CD4-positive, CD25-positive, alpha-beta regulatory T cell (primary cell): ENCODE data around the gene BICRAL. TPM values are rescaled to one million over a fixed set of nuclear protein-coding genes. Genes with fewer than 3 reads are reported as not detected.
A peak's percentile ranks its signal among the peaks of the same experiment; 100 is the strongest.
"Not testable (repeated sequence)": the region's sequence is repeated elsewhere in the genome, so short reads cannot be mapped to it uniquely, and the experiment has no call there.

Experiments used
- ATAC-seq, 2 donors: fragments of 150-1000 bp; cut with Tn5 transposase; one replicate each; pipeline ENCODE4 v1.10.0; 2021; ENCODE audit warnings: low read depth in 2 of 2, moderate number of reproducible peaks in 2 of 2, moderate library complexity in 1 of 2
- DNase-seq, 3 donors: peaks; one replicate each; pipeline versions ENCODE4 v3.0.0 to v3.0.0-alpha.2; 2012 to 2022; ENCODE audit warnings: mixed read lengths in 1 of 3
- H3K27ac ChIP-seq: one replicate; pipeline ENCODE4 v1.7.0; 2013; ENCODE audit warnings: mild to moderate bottlenecking, low read length; ENCODE audit not compliant: insufficient read depth, poor library complexity, severe bottlenecking
- H3K27me3 ChIP-seq: one replicate; pipeline ENCODE4 v1.7.0; 2013; ENCODE audit warnings: low read length; ENCODE audit not compliant: control insufficient read depth, insufficient read depth
- H3K36me3 ChIP-seq: one replicate; pipeline ENCODE4 v1.7.0; 2013; ENCODE audit warnings: mild to moderate bottlenecking, low read length, moderate library complexity; ENCODE audit not compliant: control insufficient read depth, insufficient read depth
- H3K4me1 ChIP-seq: 2 replicates; pipeline ENCODE4 v1.7.0; 2013; ENCODE audit warnings: mild to moderate bottlenecking, low read length; ENCODE audit not compliant: insufficient read depth, control insufficient read depth, poor library complexity, severe bottlenecking
- H3K4me3 ChIP-seq: one replicate; pipeline ENCODE4 v1.7.0; 2013; ENCODE audit warnings: low read depth, mild to moderate bottlenecking, low read length, moderate library complexity
- H3K9me3 ChIP-seq, 2 experiments: 1 replicate in 1 of 2; 2 replicates in 1 of 2; pipeline ENCODE4 v1.7.0; 2013; ENCODE audit warnings: low read length in 2 of 2, mild to moderate bottlenecking in 1 of 2, moderate library complexity in 1 of 2; ENCODE audit not compliant: control insufficient read depth in 2 of 2
- H3K27ac Mint-ChIP-seq, 3 donors: one replicate each; pipeline ENCODE4 v1.8.0; 2020 to 2022; ENCODE audit warnings: mild to moderate bottlenecking in 3 of 3, mixed read lengths in 3 of 3, moderate library complexity in 2 of 3
- H3K27me3 Mint-ChIP-seq: one replicate; pipeline ENCODE4 v1.8.0; 2022; ENCODE audit warnings: mild to moderate bottlenecking, mixed read lengths
- H3K36me3 Mint-ChIP-seq: one replicate; pipeline ENCODE4 v1.8.0; 2020; ENCODE audit warnings: mixed read lengths
- H3K4me1 Mint-ChIP-seq, 4 donors: one replicate each; pipeline ENCODE4 v1.8.0; 2020 to 2022; ENCODE audit warnings: mixed read lengths in 4 of 4, mild to moderate bottlenecking in 1 of 4
- H3K4me3 Mint-ChIP-seq, 4 donors: one replicate each; pipeline ENCODE4 v1.8.0; 2020 to 2022; ENCODE audit warnings: mild to moderate bottlenecking in 4 of 4, mixed read lengths in 4 of 4, moderate library complexity in 3 of 4
- H3K9me3 Mint-ChIP-seq, 7 donors: one replicate each; pipeline ENCODE4 v1.8.0; 2020 to 2022; ENCODE audit warnings: mixed read lengths in 7 of 7, mild to moderate bottlenecking in 3 of 7, moderate library complexity in 2 of 7
- polyA plus RNA-seq, 4 donors: library from polyadenylated mRNA; unstranded; fragments of 300-500 nt; fragmentation: Illumina TruSeq; gene quantifications; one replicate each; pipeline ENCODE4 v1.2.3, GENCODE V29; 2021
- total RNA-seq: library from RNA; stranded (reverse); gene quantifications from one replicate; pipeline ENCODE4 v1.2.3, GENCODE V29; 2022

The BICRAL gene
- total RNA-seq (47.0 TPM), polyA plus RNA-seq (1 to 10 TPM; 3.3 to 3.8 (median 3.4) TPM)

GRCh38 chr6:42781796-42782688 is at the start of gene BICRAL:
Gene BICRAL, plus strand, starts transcription at chr6:42782052. Its CDS starts 39,971 bp downstream, at chr6:42822023.
- DNase-seq (peak; percentile 63 to 82 (median 69)), ATAC-seq (peak; percentile 22 to 24)
- Histone ChIP-seq H3K4me3 (peak within 1 kb of the TSS; percentile 96), H3K9me3 (no peaks in the 10 kb centered on the region), H3K27ac (peak within 1 kb of the TSS; percentile 100), H3K4me1 (peaks cover 63% of the 10 kb centered on the region), H3K36me3 (no peaks in the 10 kb centered on the region), H3K27me3 (no peaks in the 10 kb centered on the region)
- peak within 1 kb of the TSS in 3 of 4 donors; percentile 100 for H3K4me3 Mint-ChIP-seq
- peaks cover 0 to 3% (median 0%) of the 10 kb centered on the region in 7 donors for H3K9me3 Mint-ChIP-seq
- peaks cover 18% of the 10 kb centered on the region for H3K27me3 Mint-ChIP-seq
- H3K36me3 Mint-ChIP-seq: no peaks in the 10 kb centered on the region
- peaks cover 30 to 41% (median 35%) of the 10 kb centered on the region in 4 donors for H3K4me1 Mint-ChIP-seq
- peak within 1 kb of the TSS; percentile 100 for H3K27ac Mint-ChIP-seq

- not testable (repeated sequence) for H3K36me3 Mint-ChIP-seq, DNase-seq, H3K4me1 Mint-ChIP-seq, H3K4me3 ChIP-seq, H3K27ac ChIP-seq, H3K36me3 ChIP-seq, H3K4me3 Mint-ChIP-seq, H3K9me3 ChIP-seq, H3K4me1 ChIP-seq, H3K9me3 Mint-ChIP-seq, H3K27me3 ChIP-seq, ATAC-seq
- H3K27me3 Mint-ChIP-seq: peaks cover 16% of the 10 kb centered on the region
- H3K27ac Mint-ChIP-seq: peak overlapping the region in 1 of 3 donors; percentile 25
Measured at GRCh38 chr6:42733867-42734481, 47.9 kb upstream of the BICRAL start.

GRCh38 chr6:42735976-42736375 is 45.9 kb upstream of the BICRAL start:
- no peak for ATAC-seq
- no peaks in the 10 kb centered on the region for H3K4me1 ChIP-seq
- no peaks in the 10 kb centered on the region for H3K36me3 ChIP-seq
- H3K27ac Mint-ChIP-seq: no peak overlapping the region
- no peak overlapping the region for H3K27ac ChIP-seq
- no peaks in the 10 kb centered on the region for H3K27me3 ChIP-seq
- H3K4me3 Mint-ChIP-seq: no peak overlapping the region
- no peaks in the 10 kb centered on the region for H3K9me3 ChIP-seq
- no peaks in the 10 kb centered on the region for H3K36me3 Mint-ChIP-seq
- no peaks in the 10 kb centered on the region for H3K4me1 Mint-ChIP-seq
- H3K27me3 Mint-ChIP-seq: peaks cover 16% of the 10 kb centered on the region
- peaks cover 0 to 3% (median 0%) of the 10 kb centered on the region in 7 donors for H3K9me3 Mint-ChIP-seq
- no peak for DNase-seq
- H3K4me3 ChIP-seq: no peak overlapping the region

GRCh38 chr6:42740725-42741124 is 41.1 kb upstream of the BICRAL start:
- Histone ChIP-seq H3K4me1 (peaks cover 15% of the 10 kb centered on the region), H3K4me3 (no peak overlapping the region), H3K27me3 (no peaks in the 10 kb centered on the region), H3K36me3 (no peaks in the 10 kb centered on the region), H3K9me3 (no peaks in the 10 kb centered on the region), H3K27ac (no peak overlapping the region)
- H3K4me3 Mint-ChIP-seq: peak overlapping the region in 2 of 4 donors; percentile 40 to 55
- no peak overlapping the region for H3K27ac Mint-ChIP-seq
- peaks cover 4% of the 10 kb centered on the region for H3K36me3 Mint-ChIP-seq
- H3K27me3 Mint-ChIP-seq: peaks cover 14% of the 10 kb centered on the region
- H3K9me3 Mint-ChIP-seq: peaks cover 0 to 11% (median 0%) of the 10 kb centered on the region in 7 donors
- peaks cover 1 to 13% (median 3%) of the 10 kb centered on the region in 4 donors for H3K4me1 Mint-ChIP-seq
- DNase-seq: no peak
- no peak for ATAC-seq

DNA sequence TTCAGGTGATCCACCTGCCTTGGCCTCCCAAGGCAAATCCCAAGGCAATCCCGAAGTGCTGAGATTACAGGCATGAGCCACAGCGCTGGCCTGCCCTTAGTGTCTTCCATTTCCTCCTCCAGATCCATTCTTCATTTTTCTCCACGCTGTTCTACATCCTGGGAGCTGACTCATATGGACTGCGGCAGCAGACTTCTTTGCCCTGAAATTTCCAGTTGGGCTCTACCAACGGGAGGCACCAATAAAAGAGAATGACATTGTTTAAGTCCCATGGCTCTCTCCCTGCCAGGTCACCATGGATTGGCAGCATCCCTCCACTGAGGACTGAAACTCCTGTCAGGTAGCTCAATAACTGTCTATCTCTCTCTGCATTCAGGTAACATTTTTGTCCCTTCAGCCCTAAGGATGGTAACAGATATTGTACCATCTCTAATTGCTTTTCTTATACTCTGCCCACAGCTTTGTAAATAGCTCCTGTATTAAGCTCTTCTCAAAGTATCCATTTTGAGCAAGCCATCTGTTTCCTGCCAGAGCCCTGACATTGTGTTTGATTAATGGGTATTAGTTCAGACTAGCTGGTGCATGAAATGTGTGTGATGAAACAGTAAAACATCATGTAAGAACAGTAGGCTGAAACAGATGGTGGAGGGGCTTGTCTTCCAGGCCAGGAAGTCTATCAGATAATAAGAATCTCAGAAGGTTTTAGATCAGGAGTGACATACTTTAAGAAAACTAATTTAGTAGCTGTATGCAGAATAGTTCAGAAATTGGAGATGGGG is 39.5 kb upstream of the BICRAL start:
- Mint-ChIP-seq H3K9me3 (peaks cover 0 to 13% (median 1%) of the 10 kb centered on the region in 7 donors), H3K36me3 (peaks cover 7% of the 10 kb centered on the region), H3K27ac (peak overlapping the region in 1 of 3 donors; percentile 88), H3K4me1 (peaks cover 4 to 17% (median 7%) of the 10 kb centered on the region in 4 donors), H3K27me3 (peaks cover 17% of the 10 kb centered on the region), H3K4me3 (peak overlapping the region; percentile 26 to 86 (median 59))
- DNase-seq (no peak), ATAC-seq (no peak)
- no peaks in the 10 kb centered on the region for H3K9me3 ChIP-seq
- H3K4me3 ChIP-seq: no peak overlapping the region
- H3K27ac ChIP-seq: no peak overlapping the region
- no peaks in the 10 kb centered on the region for H3K36me3 ChIP-seq
- H3K4me1 ChIP-seq: peaks cover 20% of the 10 kb centered on the region
- H3K27me3 ChIP-seq: no peaks in the 10 kb centered on the region

- no peak for ATAC-seq
- H3K36me3 ChIP-seq: no peaks in the 10 kb centered on the region
- peaks cover 7% of the 10 kb centered on the region for H3K36me3 Mint-ChIP-seq
Measured at GRCh38 chr6:42744351-42744893, 37.4 kb upstream of the BICRAL start.

DNA sequence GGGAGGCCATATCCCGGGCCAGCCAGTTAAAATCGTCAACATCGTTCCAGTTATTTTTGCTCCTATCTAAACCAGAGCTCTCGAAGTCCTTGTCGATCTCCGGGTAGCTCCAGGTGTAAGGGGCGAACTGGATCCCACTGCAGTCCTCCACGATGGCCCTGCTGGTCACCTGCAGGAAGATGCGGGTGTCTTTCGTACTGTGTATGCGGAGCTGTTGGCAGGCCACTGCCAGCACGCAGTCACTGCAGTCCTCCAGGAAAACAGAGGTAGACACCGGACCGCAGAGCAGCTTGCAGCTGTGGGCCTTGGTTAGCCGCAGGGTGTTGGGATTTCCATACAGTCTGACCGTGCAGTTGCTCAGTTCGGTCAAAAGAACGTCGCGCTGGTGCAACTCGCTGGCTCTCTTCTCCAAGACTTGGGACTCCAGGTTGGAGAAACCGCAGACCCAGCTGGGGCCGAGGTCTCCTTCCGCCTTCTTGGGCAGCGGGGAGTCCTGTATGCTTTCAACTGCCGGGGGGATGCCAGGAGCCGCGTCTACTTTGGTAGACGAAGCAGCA is 36.7 kb upstream of the BICRAL start:
- peak overlapping the region; percentile 91 for H3K4me3 ChIP-seq
- H3K36me3 ChIP-seq: no peaks in the 10 kb centered on the region
- peaks cover 9 to 34% (median 23%) of the 10 kb centered on the region in 4 donors for H3K4me1 Mint-ChIP-seq
- peak overlapping the region; percentile 99 to 100 (median 99) for H3K27ac Mint-ChIP-seq
- H3K27ac ChIP-seq: peak overlapping the region; percentile 91
- peaks cover 7% of the 10 kb centered on the region for H3K36me3 Mint-ChIP-seq
- ATAC-seq: no peak
- H3K4me1 ChIP-seq: peaks cover 40% of the 10 kb centered on the region
- no peaks in the 10 kb centered on the region for H3K27me3 ChIP-seq
- no peaks in the 10 kb centered on the region for H3K9me3 ChIP-seq
- peak overlapping the region; percentile 94 to 100 (median 100) for H3K4me3 Mint-ChIP-seq
- peaks cover 0 to 13% (median 1%) of the 10 kb centered on the region in 7 donors for H3K9me3 Mint-ChIP-seq
- peak in 2 of 3 donors; percentile 24 to 46 for DNase-seq
- peaks cover 12% of the 10 kb centered on the region for H3K27me3 Mint-ChIP-seq

More at GRCh38 chr6:42744351-42744893, 37.4 kb upstream of the BICRAL start:
- Histone ChIP-seq H3K4me1 (peaks cover 40% of the 10 kb centered on the region), H3K9me3 (no peaks in the 10 kb centered on the region), H3K27ac (peak overlapping the region; percentile 91), H3K27me3 (no peaks in the 10 kb centered on the region), H3K4me3 (peak overlapping the region; percentile 91)
- Mint-ChIP-seq H3K27me3 (peaks cover 12% of the 10 kb centered on the region), H3K9me3 (peaks cover 0 to 13% (median 1%) of the 10 kb centered on the region in 7 donors), H3K4me3 (peak overlapping the region; percentile 94 to 100 (median 100)), H3K4me1 (peaks cover 9 to 34% (median 22%) of the 10 kb centered on the region in 4 donors), H3K27ac (peak overlapping the region in 1 of 3 donors; percentile 42)
- no peak for DNase-seq
